GM18508 (cell line): ENCODE measurements around the gene ANKFY1.

ENCODE experiments used
- ATAC-seq: cut with Tn5 transposase; IDR thresholded peaks from one replicate; pipeline ENCODE4 v1.9.1; 2021; ENCODE audit warnings: moderate number of reproducible peaks; ENCODE audit not compliant: insufficient read depth, unreplicated experiment

ANKFY1 gene

GRCh38 chr17:4136373-4136772 is 127.4 kb downstream of the ANKFY1 start:
- ATAC-seq: no peak

DNA sequence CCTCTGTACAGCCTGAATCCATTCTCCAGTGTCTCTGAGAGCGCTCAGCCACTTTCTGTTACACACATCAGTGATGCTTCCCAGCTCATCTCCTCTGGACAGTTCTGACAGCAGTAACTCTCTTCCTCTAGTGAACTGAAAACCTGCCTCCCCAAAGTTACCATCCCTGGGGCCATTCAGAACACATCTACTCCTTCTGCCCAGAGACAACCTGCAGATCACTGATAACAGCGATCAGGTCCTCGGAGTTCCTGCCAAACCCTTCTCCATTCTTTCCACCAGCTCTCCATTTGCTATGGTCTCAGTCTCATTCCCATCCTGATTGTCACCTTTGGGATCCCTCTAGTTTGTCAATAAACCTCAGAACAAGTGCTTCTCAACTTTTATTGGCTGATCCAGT is 128.3 kb downstream of the ANKFY1 start:
- ATAC-seq: no peak

DNA sequence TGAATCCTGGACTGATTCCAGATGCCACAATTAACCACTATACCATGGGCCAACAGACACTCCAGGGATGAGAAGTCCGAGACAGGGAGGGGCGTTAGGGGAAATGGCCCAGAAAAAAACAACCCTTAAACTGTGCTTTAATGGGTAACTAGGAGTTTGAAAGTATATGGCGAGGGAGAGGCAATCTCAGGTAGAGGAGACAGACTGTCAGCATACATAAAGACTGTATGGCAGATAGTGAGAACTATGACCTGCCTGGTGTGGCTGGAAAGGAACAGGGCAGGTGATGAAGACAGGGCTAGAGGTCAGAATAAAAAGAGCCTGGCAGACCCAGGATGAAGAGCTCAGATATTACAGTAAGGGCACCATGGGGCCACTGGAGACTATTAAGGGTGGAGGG is 129.1 kb downstream of the ANKFY1 start:
- no peak for ATAC-seq

DNA sequence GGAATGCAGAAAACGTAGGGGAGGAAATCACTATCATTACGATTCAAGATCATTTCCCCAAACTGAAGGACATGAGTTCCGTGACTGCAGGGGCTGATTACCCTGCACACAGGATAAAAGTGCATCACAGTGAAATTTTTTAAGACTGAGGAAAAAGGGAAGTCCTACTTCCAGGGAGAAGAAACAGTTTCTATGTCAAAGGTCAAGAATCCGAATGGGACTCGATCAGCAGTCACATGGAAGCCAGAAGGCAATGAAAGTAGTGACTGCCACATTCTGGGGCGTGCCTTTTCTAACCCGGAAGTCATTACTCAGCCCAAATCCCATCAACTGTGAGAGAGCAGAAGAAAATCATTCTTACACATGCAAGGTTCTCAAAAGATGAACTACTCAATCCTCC is 133.1 kb downstream of the ANKFY1 start:
- no peak for ATAC-seq

DNA sequence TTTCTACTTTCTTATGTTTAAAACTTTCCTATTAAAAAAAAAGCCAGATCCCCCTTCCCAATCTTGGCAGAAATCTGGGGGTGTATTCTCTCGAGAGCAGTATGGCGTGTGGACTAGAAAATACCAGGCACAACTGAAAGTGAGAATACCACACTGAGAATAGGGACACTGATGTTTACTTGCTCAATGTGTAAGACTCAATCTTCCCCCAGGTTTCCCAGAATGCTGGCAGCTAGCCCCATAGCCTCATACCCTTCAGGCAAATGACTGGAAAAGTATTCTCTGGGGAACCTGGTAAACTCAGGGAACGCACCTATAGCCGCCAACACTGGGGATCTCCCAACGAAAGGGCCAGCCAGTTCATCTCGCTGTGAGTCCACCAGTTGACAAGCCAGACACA is 136.2 kb downstream of the ANKFY1 start:
- no peak for ATAC-seq

- ATAC-seq: no peak
Measured at GRCh38 chr17:4125552-4125951, 138.2 kb downstream of the ANKFY1 start.

GRCh38 chr17:4124999-4125398 is 138.8 kb downstream of the ANKFY1 start:
- ATAC-seq: no peak

GRCh38 chr17:4120332-4120731 is 143.4 kb downstream of the ANKFY1 start:
- ATAC-seq: no peak

DNA sequence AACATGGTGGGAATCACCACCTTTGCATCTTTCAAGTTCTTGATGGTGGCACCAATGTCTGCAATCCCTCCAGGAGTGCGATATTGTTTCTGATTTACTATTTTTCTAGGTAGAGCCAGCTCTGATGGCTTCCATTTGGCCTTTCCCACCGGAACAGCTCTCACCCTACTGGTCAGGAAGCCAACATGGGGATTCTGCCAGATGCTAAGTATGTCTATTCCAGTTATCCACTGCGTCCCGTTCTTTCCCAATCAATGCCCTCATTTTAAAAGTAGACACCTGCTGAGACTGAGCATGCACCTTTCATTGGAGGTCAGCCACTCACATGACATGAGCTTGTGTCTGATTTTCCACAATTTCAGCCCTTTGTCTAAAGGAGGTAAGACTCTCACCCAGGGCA is 144.5 kb downstream of the ANKFY1 start:
- ATAC-seq: no peak

GRCh38 chr17:4118015-4118743 is 145.6 kb downstream of the ANKFY1 start:
- no peak for ATAC-seq

DNA sequence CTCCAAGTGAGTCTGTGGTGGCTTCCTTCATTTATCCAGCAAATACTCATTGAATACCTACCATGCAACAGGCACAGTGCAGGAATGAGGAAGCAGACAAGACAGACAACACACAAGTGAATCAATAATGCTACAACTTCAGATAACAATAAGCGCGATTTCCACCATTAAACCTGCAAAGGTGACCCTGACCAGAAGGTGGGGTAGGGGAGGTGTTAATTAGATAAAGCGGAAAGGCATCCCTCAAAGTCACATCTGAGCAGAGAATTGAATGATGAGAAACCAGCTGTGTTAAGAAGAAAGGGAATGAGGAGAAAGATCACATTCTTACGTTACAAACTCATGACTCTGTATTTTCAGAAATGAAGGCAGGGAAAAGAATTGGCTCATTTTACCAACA is 147.3 kb downstream of the ANKFY1 start:
- no peak for ATAC-seq
